Smooth muscle cell (in vitro differentiated cells): ENCODE data around the gene LGR4. TPM values are rescaled to one million over a fixed set of nuclear protein-coding genes. Genes with fewer than 3 reads are reported as not detected.

Experiments used
- DNase-seq: peaks from one replicate; lab custom pipeline; 2025; ENCODE audit not compliant: unreplicated experiment; lab: John Stamatoyannopoulos, UW
- H2AFZ ChIP-seq: fragments of 200-600 bp; sonication (generic); 2 replicates; pipeline ENCODE4 v1.6.0; 2016; ENCODE audit warnings: antibody characterized with exemption, low read depth, mild to moderate bottlenecking
- H3F3A ChIP-seq: fragments of 200-600 bp; sonication (generic); 2 replicates; pipeline ENCODE4 v1.6.0; 2017; ENCODE audit warnings: antibody characterized with exemption, low read depth
- H3K27ac ChIP-seq: fragments of 200-600 bp; sonication (generic); 2 replicates; pipeline ENCODE4 v1.5.1; 2016; ENCODE audit warnings: low read depth, mild to moderate bottlenecking
- H3K27me3 ChIP-seq: fragments of 200-600 bp; sonication (generic); 2 replicates; pipeline ENCODE4 v1.6.1; 2016; ENCODE audit warnings: low read depth, mild to moderate bottlenecking
- H3K36me3 ChIP-seq: fragments of 200-600 bp; sonication (generic); 2 replicates; pipeline ENCODE4 v1.5.1; 2016; ENCODE audit warnings: low read depth
- H3K4me1 ChIP-seq: fragments of 200-600 bp; sonication (generic); 2 replicates; pipeline ENCODE4 v1.5.1; 2016; ENCODE audit warnings: low read depth
- H3K4me2 ChIP-seq: fragments of 200-600 bp; sonication (generic); 2 replicates; pipeline ENCODE4 v1.6.0; 2016; ENCODE audit warnings: mild to moderate bottlenecking
- H3K4me3 ChIP-seq: fragments of 200-600 bp; sonication (generic); 2 replicates; pipeline ENCODE4 v1.5.1; 2016; ENCODE audit warnings: mild to moderate bottlenecking
- H3K79me2 ChIP-seq: fragments of 200-600 bp; sonication (generic); 2 replicates; pipeline ENCODE4 v1.6.0; 2016; ENCODE audit warnings: low read depth, mild to moderate bottlenecking
- H3K9ac ChIP-seq: fragments of 200-600 bp; sonication (generic); 2 replicates; pipeline ENCODE4 v1.6.0; 2016; ENCODE audit warnings: low read depth
- H3K9me3 ChIP-seq: fragments of 200-600 bp; sonication (generic); replicated peaks from 2 replicates; pipeline ENCODE4 v1.5.1; 2016; ENCODE audit warnings: low read depth
- H4K20me1 ChIP-seq: fragments of 200-600 bp; sonication (generic); 2 replicates; pipeline ENCODE4 v1.6.0; 2016; ENCODE audit warnings: low read depth
- CTCF ChIP-seq: fragments of 200-600 bp; sonication (generic); IDR thresholded peaks from 2 replicates; pipeline ENCODE4 v1.5.1; 2017; ENCODE audit warnings: borderline replicate concordance, mild to moderate bottlenecking, antibody characterized with exemption; ENCODE audit not compliant: insufficient read depth, poor library complexity, severe bottlenecking
- WGBS: methylation state at CpG from one replicate; pipeline ENCODE4 v1.1.7; 2016; ENCODE audit warnings: low lambda C conversion rate; 5-methylcytosine and 5-hydroxymethylcytosine counted together
- polyA plus RNA-seq: library from polyadenylated mRNA; unstranded; fragments of >200 nt; fragmentation: Nextera tagmentation; extraction: Ambion mirVana; gene quantifications from 2 replicates; pipeline ENCODE4 v1.2.1, GENCODE V29; 2016
- total RNA-seq: library from RNA; depleted of rRNA; stranded (reverse); fragments of >200 nt; gene quantifications from 2 replicates; pipeline ENCODE4 v1.2.3, GENCODE V29; 2014

The LGR4 gene
- total and polyA plus RNA-seq, 2 experiments from 2014 or later: 21.4 to 96.5 TPM

DNA sequence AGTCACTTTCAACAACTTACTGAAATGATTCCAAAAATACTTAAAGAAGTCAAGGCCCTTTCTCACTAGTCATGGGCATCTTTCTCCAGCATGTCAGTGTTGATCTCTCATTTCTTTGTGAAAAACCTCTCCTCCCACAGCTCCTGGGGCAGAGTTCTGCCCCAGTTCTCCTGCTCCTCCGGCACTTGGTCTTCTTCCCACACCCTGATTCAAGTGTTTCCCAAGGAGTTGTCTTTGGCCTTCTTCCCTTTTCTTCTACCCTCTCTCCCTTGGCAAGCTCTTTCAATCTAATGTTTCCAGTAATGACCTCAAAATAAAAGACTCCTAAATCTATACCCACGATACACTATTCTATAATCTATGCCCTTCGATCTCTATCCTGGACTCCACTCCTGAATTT, 67.5 kb downstream of the LGR4 start:
- H3K9ac ChIP-seq: no peak overlapping the region

GRCh38 chr11:27404427-27404826, 68.2 kb downstream of the LGR4 start:
- H2AFZ ChIP-seq: no peak overlapping the region
- no peaks in the 10 kb centered on the region for H3K36me3 ChIP-seq
- no peak overlapping the region for H3K4me2 ChIP-seq
- TF ChIP-seq CTCF: no peak
- WGBS: 97% methylated on average over 2 of the region's 2 CpGs
- no peaks in the 10 kb centered on the region for H3F3A ChIP-seq
- no peaks in the 10 kb centered on the region for H3K27me3 ChIP-seq
- H3K27ac ChIP-seq: no peak overlapping the region
- peaks cover 11% of the 10 kb centered on the region for H3K79me2 ChIP-seq
- H3K4me3 ChIP-seq: no peak overlapping the region
- no peak overlapping the region for H3K9ac ChIP-seq
- H4K20me1 ChIP-seq: peaks cover 17% of the 10 kb centered on the region
- no peaks in the 10 kb centered on the region for H3K4me1 ChIP-seq
- H3K9me3 ChIP-seq: no peaks in the 10 kb centered on the region
- DNase-seq: no peak

More for the DNA sequence above, 67.5 kb downstream of the LGR4 start:
- Histone ChIP-seq H4K20me1 (peaks cover 17% of the 10 kb centered on the region), H3K9me3 (no peaks in the 10 kb centered on the region), H3F3A (no peaks in the 10 kb centered on the region), H3K4me1 (no peaks in the 10 kb centered on the region), H3K27me3 (no peaks in the 10 kb centered on the region), H3K36me3 (no peaks in the 10 kb centered on the region), H3K27ac (no peak overlapping the region), H3K4me2 (no peak overlapping the region), H3K4me3 (no peak overlapping the region), H3K79me2 (peaks cover 15% of the 10 kb centered on the region), H2AFZ (no peak overlapping the region)
- WGBS: 97% methylated on average over 3 of the region's 3 CpGs
- no peak for TF ChIP-seq CTCF
- DNase-seq: no peak

DNA sequence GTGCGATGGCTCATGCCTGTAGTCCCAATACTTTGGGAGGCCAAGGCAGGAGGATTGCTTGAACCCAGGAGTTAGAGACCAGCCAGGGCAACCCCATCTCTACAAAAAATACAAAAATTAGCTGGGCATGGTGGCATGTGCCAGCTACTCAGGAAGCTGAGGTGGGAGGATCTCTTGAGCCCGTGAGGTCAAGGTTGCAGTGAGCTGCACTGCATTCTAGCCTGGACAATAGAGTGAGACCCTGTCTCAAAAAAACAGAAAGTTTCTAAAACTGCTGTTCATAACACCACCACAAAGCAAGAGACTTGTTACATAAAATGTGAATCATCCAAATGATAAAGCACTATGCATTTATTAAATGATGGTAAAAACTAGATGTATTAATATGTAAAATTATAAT, 69.4 kb downstream of the LGR4 start:
- H4K20me1 ChIP-seq: peaks cover 17% of the 10 kb centered on the region
- no peak overlapping the region for H2AFZ ChIP-seq
- H3F3A ChIP-seq: no peaks in the 10 kb centered on the region
- no peaks in the 10 kb centered on the region for H3K9me3 ChIP-seq
- H3K4me1 ChIP-seq: peaks cover under 1% of the 10 kb centered on the region
- H3K4me2 ChIP-seq: no peak overlapping the region
- H3K4me3 ChIP-seq: no peak overlapping the region
- H3K27me3 ChIP-seq: no peaks in the 10 kb centered on the region
- H3K36me3 ChIP-seq: no peaks in the 10 kb centered on the region
- peaks cover 11% of the 10 kb centered on the region for H3K79me2 ChIP-seq
- no peak for TF ChIP-seq CTCF
- no peak for DNase-seq
- WGBS: 94% methylated on average over 2 of the region's 2 CpGs
- no peak overlapping the region for H3K9ac ChIP-seq
- H3K27ac ChIP-seq: no peak overlapping the region

DNA sequence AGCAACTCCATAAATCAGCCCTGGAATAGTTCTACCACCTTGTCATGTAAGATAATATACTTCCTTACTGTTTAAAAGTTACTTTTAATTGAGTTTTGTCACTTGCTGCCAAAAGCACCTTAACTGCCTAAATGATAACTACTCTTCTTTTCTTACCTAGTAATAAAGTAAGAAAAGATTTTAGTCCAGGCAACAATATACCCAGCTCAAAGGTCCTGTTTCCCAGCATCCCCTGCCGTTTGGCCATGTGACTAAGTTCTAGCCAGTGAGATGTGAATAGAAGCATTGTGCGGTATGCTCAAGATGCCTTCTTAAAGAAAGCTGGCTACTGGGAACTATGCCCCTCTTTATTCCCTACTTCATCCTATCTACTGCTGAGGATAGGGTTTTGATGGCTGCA, 70.1 kb downstream of the LGR4 start:
- Histone ChIP-seq H3K79me2 (peaks cover 11% of the 10 kb centered on the region), H3K4me1 (peaks cover 8% of the 10 kb centered on the region), H3K4me3 (peak overlapping the region; percentile 1), H3K9ac (no peak overlapping the region), H2AFZ (no peak overlapping the region), H3K9me3 (no peaks in the 10 kb centered on the region), H4K20me1 (peaks cover 17% of the 10 kb centered on the region), H3K4me2 (no peak overlapping the region), H3F3A (no peaks in the 10 kb centered on the region), H3K27ac (no peak overlapping the region), H3K27me3 (no peaks in the 10 kb centered on the region), H3K36me3 (no peaks in the 10 kb centered on the region)
- no peak for TF ChIP-seq CTCF
- 95% methylated on average over 2 of the region's 2 CpGs for WGBS
- DNase-seq: no peak
